ENCODE results near the gene PTX4.
"Not testable (repeated sequence)": the region's sequence is repeated elsewhere in the genome, so short reads cannot be mapped to it uniquely, and the experiment has no call there.

PTX4 gene

GRCh38 chr16:1442697-1443096 lies 46.0 kb downstream of the PTX4 start:
- no peak for DNase-seq

GRCh38 chr16:1441391-1441829 lies 47.3 kb downstream of the PTX4 start:
- no peak for DNase-seq

GRCh38 chr16:1439699-1440074 lies 49.1 kb downstream of the PTX4 start:
- not testable (repeated sequence) for DNase-seq

GRCh38 chr16:1439058-1439698 lies 49.6 kb downstream of the PTX4 start:
- DNase-seq, result no peak

- no peak for DNase-seq
Measured at GRCh38 chr16:1438229-1439057, 50.3 kb downstream of the PTX4 start.

- DNase-seq, result no peak
Measured at GRCh38 chr16:1437606-1438005, 51.1 kb downstream of the PTX4 start.

- DNase-seq, result no peak
Measured at GRCh38 chr16:1436731-1437355, 51.9 kb downstream of the PTX4 start.

GRCh38 chr16:1435921-1436697 lies 52.6 kb downstream of the PTX4 start:
- no peak for DNase-seq
